GM12878 (cell line): ENCODE results near the gene AATF. TPM values are rescaled to one million over a fixed set of nuclear protein-coding genes. Genes with fewer than 3 reads are reported as not detected.

Source experiments
- ATAC-seq: fragments of 200-7000 bp; cut with Tn5 transposase; 3 replicates; pipeline ENCODE4 v1.9.1; 2020; ENCODE audit warnings: mild to moderate bottlenecking, moderate library complexity
- BruUV-seq: library from RNA; stranded (reverse); fragments of 400-500 nt; replicated peaks from 2 replicates; lab custom pipeline; 2021; lab: Mats Ljungman, UMichigan
- CTCF ChIA-PET: fragments of 300-600 bp; sonication (Branson Sonifier 250); formaldehyde crosslinking; extraction: SDS; loops from one replicate; lab custom pipeline; 2021; ENCODE audit warnings: inconsistent platforms; lab: Yijun Ruan, JAX
- POLR2A ChIA-PET: fragments of 350-600 bp; formaldehyde crosslinking; extraction: SDS; loops from one replicate; lab custom pipeline; 2021; ENCODE audit warnings: inconsistent platforms; lab: Charles Lee
- RAD21 ChIA-PET: fragments of 300-600 bp; sonication (Branson Sonifier 250); formaldehyde crosslinking; loops from one replicate; lab custom pipeline; 2023; ENCODE audit warnings: antibody characterized with exemption; ENCODE audit not compliant: unreplicated experiment; lab: Charles Lee
- SMC1A ChIA-PET: fragments of 300-600 bp; sonication (Branson Sonifier 250); formaldehyde crosslinking; loops from one replicate; lab custom pipeline; 2023; ENCODE audit not compliant: unreplicated experiment, uncharacterized antibody; lab: Charles Lee
- DNase-seq: peaks from one replicate; pipeline ENCODE4 v3.0.0-alpha.2; 2011; ENCODE audit warnings: low read depth, low spot score
- FAIRE-seq: peaks from 3 replicates; lab custom pipeline; 2011; peaks lifted over from hg19 to GRCh38; lab: Jason Lieb, UNC
- H2AFZ ChIP-seq: 2 replicates; pipeline ENCODE4 v1.6.0; 2011; ENCODE audit warnings: low read depth, low read length, control low read depth; ENCODE audit not compliant: control insufficient read depth
- H3K27ac ChIP-seq: 2 replicates; pipeline ENCODE4 v1.5.1; 2011; ENCODE audit warnings: control low read depth; ENCODE audit not compliant: control insufficient read depth, insufficient read depth
- H3K27me3 ChIP-seq, 2 experiments: replicated peaks in 1 of 2; 2 replicates each; pipeline versions ENCODE4 v1.6.0 to v1.6.1; 2011; ENCODE audit warnings: low read length in 1 of 2; ENCODE audit not compliant: control insufficient read depth in 2 of 2, insufficient read depth in 2 of 2
- H3K36me3 ChIP-seq, 2 experiments: 2 replicates each; pipeline ENCODE4 v1.5.1; 2011; ENCODE audit warnings: low read length in 1 of 2; ENCODE audit not compliant: control insufficient read depth in 2 of 2, insufficient read depth in 2 of 2
- H3K4me1 ChIP-seq: 2 replicates; pipeline ENCODE4 v1.6.1; 2011; ENCODE audit warnings: mild to moderate bottlenecking, low read length, moderate library complexity, mixed read lengths; ENCODE audit not compliant: control insufficient read depth, insufficient read depth
- H3K4me2 ChIP-seq: 2 replicates; pipeline ENCODE4 v1.6.0; 2011; ENCODE audit warnings: control low read depth; ENCODE audit not compliant: control insufficient read depth, insufficient read depth
- H3K4me3 ChIP-seq: fragments of 200-600 bp; sonication (generic); 2 replicates; pipeline ENCODE4 v1.5.1; 2016
- H3K79me2 ChIP-seq: 2 replicates; pipeline ENCODE4 v1.6.0; 2011; ENCODE audit warnings: low read length; ENCODE audit not compliant: control insufficient read depth, insufficient read depth
- H3K9ac ChIP-seq: 2 replicates; pipeline ENCODE4 v1.8.0; 2011; ENCODE audit warnings: low read length, control low read depth, mixed read lengths; ENCODE audit not compliant: control insufficient read depth, insufficient read depth
- H3K9me3 ChIP-seq: replicated peaks from 3 replicates; pipeline ENCODE4 v1.5.1; 2011; ENCODE audit warnings: mild to moderate bottlenecking, low read length; ENCODE audit not compliant: control insufficient read depth, insufficient read depth
- H4K20me1 ChIP-seq: 2 replicates; pipeline ENCODE4 v1.6.0; 2011; ENCODE audit not compliant: control insufficient read depth, insufficient read depth
- HSF1 ChIP-seq: fragments of 150-350 bp; IDR thresholded peaks from 2 replicates; pipeline ENCODE4 v1.6.1; 2014; ENCODE audit warnings: mild to moderate bottlenecking, low read depth, low read length
- LARP7 ChIP-seq: fragments of 450-650 bp; IDR thresholded peaks from 2 replicates; pipeline ENCODE4 v1.6.1; 2017; ENCODE audit warnings: mild to moderate bottlenecking
- NBN ChIP-seq: fragments of 450-650 bp; IDR thresholded peaks from 2 replicates; pipeline ENCODE4 v1.6.1; 2016
- POLR2A ChIP-seq: IDR thresholded peaks from 2 replicates; pipeline ENCODE4 v1.6.1; 2011; ENCODE audit warnings: low read depth, mild to moderate bottlenecking, low read length
- POLR2AphosphoS2 ChIP-seq: IDR thresholded peaks from 2 replicates; pipeline ENCODE4 v1.6.1; 2011; ENCODE audit warnings: low read depth, mild to moderate bottlenecking, low read length, improper control_type of control experiment, moderate library complexity
- PRDM15 ChIP-seq: fragments of 450-650 bp; formaldehyde crosslinking; IDR thresholded peaks from 2 replicates; pipeline ENCODE4 v1.4.0; 2020; ENCODE audit warnings: mild to moderate bottlenecking, moderate library complexity
- RFX5 ChIP-seq: IDR thresholded peaks from 2 replicates; pipeline ENCODE4 v1.6.1; 2011; ENCODE audit warnings: low read depth, low read length, improper control_type of control experiment
- TCF7 ChIP-seq: IDR thresholded peaks from 2 replicates; pipeline ENCODE4 v1.6.1; 2014; ENCODE audit warnings: antibody characterized with exemption, borderline replicate concordance
- YBX1 ChIP-seq: fragments of 450-650 bp; IDR thresholded peaks from 2 replicates; pipeline ENCODE4 v1.6.1; 2016; ENCODE audit warnings: antibody characterized with exemption
- WGBS: methylation state at CpG from one replicate; pipeline ENCODE4 v1.1.6; 2016; ENCODE audit warnings: low lambda C conversion rate; ENCODE audit not compliant: insufficient replicate concordance, insufficient coverage; ENCODE audit errors: missing lambda C conversion rate; 5-methylcytosine and 5-hydroxymethylcytosine counted together
- in situ Hi-C: fragments of 300-500 bp; cut with MboI; formaldehyde crosslinking; loops from 9 replicates; pipeline ENCODE4 v1.14.3; 2018; ENCODE audit warnings: mixed read lengths
- intact Hi-C: fragments of 100-400 bp; cut with micrococcal nuclease; formaldehyde crosslinking; loops from one replicate; pipeline ENCODE4 v1.14.2; 2022; ENCODE audit not compliant: unreplicated experiment
- polyA plus RNA-seq, 11 experiments: library from polyadenylated mRNA; depleted of rRNA in 4 of 11; unstranded in 6 of 11; stranded (reverse) in 5 of 11; fragments of >200 nt; fragmentation: Nextera tagmentation in 4 of 11; fragmentation: Illumina TruSeq in 1 of 11; extraction: Ambion mirVana in 4 of 11; extraction: Trizol in 1 of 11; gene quantifications; 1 replicate in 1 of 11; 2 replicates in 10 of 11; pipeline versions ENCODE4 v1.2.1 to v1.2.3, GENCODE V29; 2011 to 2016; ENCODE audit warnings: inconsistent platforms in 2 of 11, missing spikeins in 2 of 11, low read depth in 1 of 11
- total RNA-seq, 4 experiments: library from RNA; depleted of rRNA in 3 of 4; stranded (reverse); fragments of >200 nt in 3 of 4; fragmentation: Illumina TruSeq in 1 of 4; extraction: Trizol in 1 of 4; gene quantifications; 2 replicates each; pipeline versions ENCODE4 v1.2.1 to v1.2.3, GENCODE V29; 2013 to 2021
- TF ChIP-seq, protein P1 (sequence below): IDR thresholded peaks from 2 replicates; pipeline ENCODE4 v1.6.1; 2012; ENCODE audit warnings: low read depth, low read length, improper control_type of control experiment
- TF ChIP-seq, protein P2 (sequence below): fragments of 150-350 bp; IDR thresholded peaks from 2 replicates; pipeline ENCODE4 v1.6.1; 2016; ENCODE audit warnings: low read depth, low read length

Gene AATF
- total and polyA plus RNA-seq, 10 of the 15 experiments (the other 5 are each of a cell fraction or from before 2014, with no cell fraction given): 36.8 to 110 (median 77.9) TPM

DNA sequence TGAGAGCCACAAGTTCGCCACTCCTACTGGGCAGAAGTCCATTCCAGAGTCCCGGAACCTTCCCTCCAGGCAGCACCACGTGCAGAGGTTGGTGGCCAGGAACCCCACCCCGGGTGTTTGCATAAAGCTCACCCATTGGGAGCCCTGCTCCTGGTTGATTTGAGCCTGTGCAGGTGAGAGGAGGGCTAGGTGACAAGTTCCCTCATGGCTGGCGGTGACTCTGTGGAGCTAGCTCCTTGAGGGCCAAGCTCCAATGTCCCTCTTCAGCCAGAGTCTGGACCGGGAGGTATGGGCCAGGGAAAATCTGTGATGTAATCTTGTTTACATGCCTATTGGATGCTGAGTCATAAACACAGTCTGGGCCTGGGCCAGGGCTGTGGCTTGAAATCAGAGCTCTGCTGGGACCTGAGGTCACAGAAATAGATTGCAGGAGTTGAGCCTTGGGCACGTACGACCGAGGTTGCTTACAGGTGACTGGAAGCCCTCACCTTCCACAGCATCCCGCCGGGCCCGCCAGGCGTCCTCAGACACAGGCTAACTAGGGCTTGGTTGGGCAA, 118.9 kb downstream of the AATF start (continued):
- TF ChIP-seq HSF1 (no peak), YBX1 (no peak), LARP7 (no peak), NBN (no peak), PRDM15 (CRISPR knock-in tag) (no peak), POLR2AphosphoS2 (no peak)
- TF ChIP-seq, protein P1, sequence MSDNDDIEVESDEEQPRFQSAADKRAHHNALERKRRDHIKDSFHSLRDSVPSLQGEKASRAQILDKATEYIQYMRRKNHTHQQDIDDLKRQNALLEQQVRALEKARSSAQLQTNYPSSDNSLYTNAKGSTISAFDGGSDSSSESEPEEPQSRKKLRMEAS: no peak

- no peak for ATAC-seq
- no peak overlapping the region for H3K4me3 ChIP-seq
- POLR2A ChIA-PET: no interaction called here
- H3K79me2 ChIP-seq: no peaks in the 10 kb centered on the region
- in situ Hi-C loops (loop anchor here (25.0 kb wide), 1 partner anchor 456 kb away; the partner anchor contains the start of gene MRM1), intact Hi-C loops (no loop called here)
- H3K4me1 ChIP-seq: no peaks in the 10 kb centered on the region
- no peak overlapping the region for H2AFZ ChIP-seq
- H3K27ac ChIP-seq: no peak overlapping the region
- no peaks in the 10 kb centered on the region for H3K27me3 ChIP-seq
- H3K9ac ChIP-seq: no peak overlapping the region
- CTCF ChIA-PET: interaction anchor here (1.4 kb wide), 1 partner anchor 444 kb away, joined by 3 read pairs; no protein-coding TSS in a partner anchor
- TF ChIP-seq, protein P2, sequence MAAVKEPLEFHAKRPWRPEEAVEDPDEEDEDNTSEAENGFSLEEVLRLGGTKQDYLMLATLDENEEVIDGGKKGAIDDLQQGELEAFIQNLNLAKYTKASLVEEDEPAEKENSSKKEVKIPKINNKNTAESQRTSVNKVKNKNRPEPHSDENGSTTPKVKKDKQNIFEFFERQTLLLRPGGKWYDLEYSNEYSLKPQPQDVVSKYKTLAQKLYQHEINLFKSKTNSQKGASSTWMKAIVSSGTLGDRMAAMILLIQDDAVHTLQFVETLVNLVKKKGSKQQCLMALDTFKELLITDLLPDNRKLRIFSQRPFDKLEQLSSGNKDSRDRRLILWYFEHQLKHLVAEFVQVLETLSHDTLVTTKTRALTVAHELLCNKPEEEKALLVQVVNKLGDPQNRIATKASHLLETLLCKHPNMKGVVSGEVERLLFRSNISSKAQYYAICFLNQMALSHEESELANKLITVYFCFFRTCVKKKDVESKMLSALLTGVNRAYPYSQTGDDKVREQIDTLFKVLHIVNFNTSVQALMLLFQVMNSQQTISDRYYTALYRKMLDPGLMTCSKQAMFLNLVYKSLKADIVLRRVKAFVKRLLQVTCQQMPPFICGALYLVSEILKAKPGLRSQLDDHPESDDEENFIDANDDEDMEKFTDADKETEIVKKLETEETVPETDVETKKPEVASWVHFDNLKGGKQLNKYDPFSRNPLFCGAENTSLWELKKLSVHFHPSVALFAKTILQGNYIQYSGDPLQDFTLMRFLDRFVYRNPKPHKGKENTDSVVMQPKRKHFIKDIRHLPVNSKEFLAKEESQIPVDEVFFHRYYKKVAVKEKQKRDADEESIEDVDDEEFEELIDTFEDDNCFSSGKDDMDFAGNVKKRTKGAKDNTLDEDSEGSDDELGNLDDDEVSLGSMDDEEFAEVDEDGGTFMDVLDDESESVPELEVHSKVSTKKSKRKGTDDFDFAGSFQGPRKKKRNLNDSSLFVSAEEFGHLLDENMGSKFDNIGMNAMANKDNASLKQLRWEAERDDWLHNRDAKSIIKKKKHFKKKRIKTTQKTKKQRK: no peak
- no peak for TF ChIP-seq TCF7
- TF ChIP-seq POLR2A: no peak
- TF ChIP-seq RFX5: no peak
- no peak overlapping the region for H3K4me2 ChIP-seq
- 55% methylated on average over 10 of the region's 10 CpGs for WGBS
- FAIRE-seq: no peak
- DNase-seq: no peak
- H4K20me1 ChIP-seq: no peaks in the 10 kb centered on the region
- SMC1A ChIA-PET: interaction anchor here (0.8 kb wide), 1 partner anchor 305 kb away, joined by 3 read pairs; no protein-coding TSS in a partner anchor
- RAD21 ChIA-PET: no interaction called here
- no TSS peak for BruUV-seq
- no peaks in the 10 kb centered on the region for H3K9me3 ChIP-seq
- no peaks in the 10 kb centered on the region for H3K36me3 ChIP-seq
These were observed 119.5 kb downstream of the AATF start for GRCh38 chr17:37068266-37068665.
